Spinal cord (tissue), 10 donors: ENCODE measurements around the gene PFKP. TPM values are rescaled to one million over a fixed set of nuclear protein-coding genes. Genes with fewer than 3 reads are reported as not detected.

Experiments used
- DNase-seq, 6 donors: peaks; one replicate each; pipeline versions ENCODE4 v3.0.0 to v3.0.0-alpha.2; 2013 to 2015; ENCODE audit warnings: low spot score in 6 of 6, low read depth in 4 of 6
- H3K27ac ChIP-seq: one replicate; pipeline ENCODE4 v1.5.1; 2013; ENCODE audit warnings: low read depth, low read length, control low read depth
- H3K27me3 ChIP-seq: one replicate; pipeline ENCODE4 v1.6.1; 2013; ENCODE audit warnings: low read length; ENCODE audit not compliant: control insufficient read depth, insufficient read depth
- H3K36me3 ChIP-seq: one replicate; pipeline ENCODE4 v1.6.1; 2013; ENCODE audit warnings: low read length; ENCODE audit not compliant: control insufficient read depth, insufficient read depth
- H3K4me1 ChIP-seq: one replicate; pipeline ENCODE4 v1.6.1; 2013; ENCODE audit warnings: low read length; ENCODE audit not compliant: control insufficient read depth, insufficient read depth
- H3K4me3 ChIP-seq: one replicate; pipeline ENCODE4 v1.5.1; 2013; ENCODE audit warnings: low read depth, low read length, control low read depth
- H3K9me3 ChIP-seq: one replicate; pipeline ENCODE4 v1.6.1; 2013; ENCODE audit warnings: low read length; ENCODE audit not compliant: control insufficient read depth, insufficient read depth
- WGBS: methylation state at CpG from one replicate; pipeline ENCODE4 v1.1.5; 2013; ENCODE audit warnings: missing lambda C conversion rate; ENCODE audit not compliant: insufficient coverage; 5-methylcytosine and 5-hydroxymethylcytosine counted together
- polyA plus RNA-seq, 2 donors: library from polyadenylated mRNA; unstranded; fragments of 120-200 nt; gene quantifications; one replicate each; pipeline ENCODE4 v1.2.1, GENCODE V29; 2013; ENCODE audit not compliant: insufficient read length in 2 of 2
- total RNA-seq, 2 donors: library from RNA; depleted of rRNA in 1 of 2; stranded (reverse); fragments of 120-200 nt in 1 of 2; fragments of >200 nt in 1 of 2; gene quantifications; one replicate each; pipeline versions ENCODE4 v1.2.3 to v1.2.4, GENCODE V29; 2013 to 2014
- donor health status: healthy.

Gene PFKP
- total and polyA plus RNA-seq, 4 donors, result 76.4 to 178 (median 138) TPM

- peaks cover 18% of the 10 kb centered on the region for H3K4me1 ChIP-seq
- no peaks in the 10 kb centered on the region for H3K9me3 ChIP-seq
- no peak overlapping the region for H3K27ac ChIP-seq
- 100% methylated on average over 4 of the region's 5 CpGs for WGBS
- no peak overlapping the region for H3K4me3 ChIP-seq
- H3K27me3 ChIP-seq, result no peaks in the 10 kb centered on the region
- no peak for DNase-seq
- no peaks in the 10 kb centered on the region for H3K36me3 ChIP-seq
Measured at GRCh38 chr10:3093996-3094395, 26.6 kb downstream of the PFKP start.

DNA sequence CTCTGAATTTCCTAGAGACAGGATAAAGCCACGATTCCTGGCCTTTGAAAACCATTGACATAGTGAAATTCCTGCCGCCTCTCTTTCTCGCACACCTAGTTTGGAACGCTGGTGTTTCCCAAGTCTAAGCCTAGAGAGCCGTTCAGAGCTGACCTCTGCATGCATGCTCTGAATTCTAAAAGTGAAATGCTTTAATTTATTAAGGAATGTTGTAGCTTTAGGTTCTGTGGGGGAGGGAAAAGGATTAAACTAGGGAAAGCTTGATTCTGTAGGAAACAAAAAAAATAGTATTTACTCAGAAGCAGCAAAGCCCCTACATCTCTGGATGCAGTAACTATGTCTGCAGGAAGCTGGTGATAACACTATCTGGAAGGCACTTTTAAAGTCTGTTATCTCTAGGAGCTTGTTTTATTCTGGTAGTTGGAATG, 27.3 kb downstream of the PFKP start:
- H3K27me3 ChIP-seq, result no peaks in the 10 kb centered on the region
- no peak overlapping the region for H3K4me3 ChIP-seq
- H3K27ac ChIP-seq, result peak overlapping the region; percentile 66
- H3K9me3 ChIP-seq, result no peaks in the 10 kb centered on the region
- no peak for DNase-seq
- peaks cover 18% of the 10 kb centered on the region for H3K4me1 ChIP-seq
- peaks cover 5% of the 10 kb centered on the region for H3K36me3 ChIP-seq
- 69% methylated on average over 5 of the region's 5 CpGs for WGBS

- peak overlapping the region; percentile 66 for H3K27ac ChIP-seq
- peaks cover 14% of the 10 kb centered on the region for H3K36me3 ChIP-seq
- WGBS, result 68% methylated on average over 14 of the region's 17 CpGs
- no peaks in the 10 kb centered on the region for H3K9me3 ChIP-seq
- peaks cover 12% of the 10 kb centered on the region for H3K4me1 ChIP-seq
- no peaks in the 10 kb centered on the region for H3K27me3 ChIP-seq
- H3K4me3 ChIP-seq, result no peak overlapping the region
- DNase-seq, result peak in 1 of 6 donors; percentile 69
Measured at GRCh38 chr10:3095373-3096139, 28.2 kb downstream of the PFKP start.

GRCh38 chr10:3096149-3096548, 28.8 kb downstream of the PFKP start:
- WGBS, result 76% methylated on average over 10 of the region's 16 CpGs
- peak overlapping the region; percentile 66 for H3K27ac ChIP-seq
- peaks cover 18% of the 10 kb centered on the region for H3K36me3 ChIP-seq
- no peaks in the 10 kb centered on the region for H3K9me3 ChIP-seq
- no peak overlapping the region for H3K4me3 ChIP-seq
- no peaks in the 10 kb centered on the region for H3K27me3 ChIP-seq
- no peak for DNase-seq
- peaks cover 7% of the 10 kb centered on the region for H3K4me1 ChIP-seq

DNA sequence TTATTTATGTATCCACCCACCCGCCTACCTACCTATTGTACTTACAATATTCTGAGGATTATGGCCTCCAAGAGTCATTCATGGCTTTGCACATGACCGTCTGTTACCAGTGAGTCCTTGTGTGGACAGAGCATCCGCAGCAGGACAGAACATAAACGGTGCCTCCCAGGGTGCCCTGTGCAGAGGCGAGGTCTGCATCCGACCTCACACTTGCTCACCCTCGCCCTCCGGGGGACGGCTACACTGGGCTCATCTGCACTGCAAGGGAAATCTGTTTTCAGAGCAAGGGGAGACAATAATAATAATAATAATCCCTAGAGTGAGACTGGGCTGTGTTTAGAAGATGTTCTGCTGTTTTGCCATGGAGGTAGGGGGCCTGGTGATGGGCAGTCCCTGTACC, 29.8 kb downstream of the PFKP start:
- Histone ChIP-seq H3K4me3 (no peak overlapping the region), H3K36me3 (peaks cover 26% of the 10 kb centered on the region), H3K9me3 (no peaks in the 10 kb centered on the region), H3K4me1 (peaks cover 6% of the 10 kb centered on the region), H3K27me3 (no peaks in the 10 kb centered on the region), H3K27ac (no peak overlapping the region)
- WGBS, result 79% methylated on average over 6 of the region's 9 CpGs
- no peak for DNase-seq

- no peak overlapping the region for H3K27ac ChIP-seq
- H3K4me3 ChIP-seq, result no peak overlapping the region
- peaks cover 36% of the 10 kb centered on the region for H3K36me3 ChIP-seq
- 79% methylated on average over 8 of the region's 11 CpGs for WGBS
- H3K9me3 ChIP-seq, result no peaks in the 10 kb centered on the region
- no peak for DNase-seq
- no peaks in the 10 kb centered on the region for H3K27me3 ChIP-seq
- H3K4me1 ChIP-seq, result peaks cover 17% of the 10 kb centered on the region
Measured at GRCh38 chr10:3098689-3099088, 31.3 kb downstream of the PFKP start.

DNA sequence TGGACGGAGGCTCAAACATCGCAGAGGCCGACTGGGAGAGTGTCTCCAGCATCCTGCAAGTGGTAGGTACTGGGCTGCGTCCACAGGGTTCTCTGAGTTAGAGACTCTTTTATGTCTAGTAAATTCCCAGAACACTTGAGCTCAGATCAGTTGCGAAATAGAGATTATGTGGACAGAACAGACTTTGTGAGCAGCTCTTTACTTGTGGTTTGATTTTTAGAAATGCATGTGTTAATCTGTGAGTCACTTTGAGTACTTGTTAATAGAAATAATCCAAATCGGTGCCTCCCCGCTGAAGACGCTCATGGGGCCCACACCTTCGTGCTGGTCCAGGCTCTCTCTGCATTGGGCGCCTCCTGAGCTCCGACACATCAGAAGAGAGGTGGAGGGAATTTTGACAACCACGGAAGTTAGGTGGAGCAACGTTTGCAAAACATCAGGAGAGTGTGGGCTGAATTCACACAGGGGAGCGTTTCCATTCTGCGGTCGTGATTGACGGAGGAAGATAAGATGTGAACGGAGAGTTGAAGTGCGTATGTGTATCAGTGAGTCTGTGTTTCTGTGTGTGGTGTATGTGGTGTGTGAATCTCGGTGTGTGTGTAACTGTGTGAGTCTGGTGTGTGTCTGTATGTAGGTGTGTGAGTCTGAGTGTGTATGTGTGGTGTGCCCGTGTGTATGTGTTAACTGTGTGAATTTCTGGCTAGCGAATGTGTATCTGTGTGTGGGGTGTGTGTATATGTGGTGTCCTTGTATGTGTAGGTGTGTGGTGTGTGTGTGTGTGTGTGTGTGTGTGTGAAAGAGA, 32.1 kb downstream of the PFKP start:
- Histone ChIP-seq H3K4me3 (no peak overlapping the region), H3K27ac (no peak overlapping the region), H3K4me1 (peaks cover 21% of the 10 kb centered on the region), H3K9me3 (no peaks in the 10 kb centered on the region), H3K27me3 (no peaks in the 10 kb centered on the region), H3K36me3 (peaks cover 43% of the 10 kb centered on the region)
- no peak for DNase-seq
- 91% methylated on average over 19 of the region's 22 CpGs for WGBS

DNA sequence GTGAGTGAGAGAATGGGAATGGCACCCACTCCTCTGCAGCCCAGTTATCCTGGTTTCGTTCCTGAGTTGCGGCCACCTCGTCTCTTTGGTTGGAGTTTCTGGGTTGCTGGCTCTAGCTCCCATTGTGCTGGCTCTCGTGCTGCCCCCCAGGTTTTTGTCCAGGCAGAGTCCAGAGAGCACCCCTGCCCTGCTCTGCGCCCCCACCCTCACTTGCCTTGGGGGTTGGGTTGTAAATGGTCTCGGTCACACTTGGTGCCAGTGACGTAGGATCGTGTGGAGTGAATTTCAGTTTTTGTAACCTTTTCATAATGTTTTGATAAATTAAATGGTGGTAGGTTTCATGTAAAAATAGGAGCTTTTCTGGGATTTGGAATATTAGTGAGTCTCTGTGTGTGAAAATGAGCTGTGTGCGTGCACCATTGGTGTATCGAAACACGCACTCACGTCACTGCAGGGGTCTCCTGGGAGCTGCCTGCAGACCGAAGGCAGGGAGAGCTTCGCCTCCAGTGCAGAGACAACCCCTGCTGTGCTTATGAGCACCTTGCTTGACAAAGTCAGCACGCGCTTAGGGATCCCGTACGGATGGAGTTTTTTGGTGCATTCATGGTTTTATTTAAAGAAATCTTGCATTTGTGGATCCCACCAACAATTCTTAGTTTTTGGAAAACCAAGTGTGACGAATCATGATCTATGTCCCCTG, 32.9 kb downstream of the PFKP start:
- no peak overlapping the region for H3K27ac ChIP-seq
- H3K9me3 ChIP-seq, result no peaks in the 10 kb centered on the region
- 86% methylated on average over 17 of the region's 19 CpGs for WGBS
- peaks cover 23% of the 10 kb centered on the region for H3K4me1 ChIP-seq
- H3K36me3 ChIP-seq, result peaks cover 50% of the 10 kb centered on the region
- no peak overlapping the region for H3K4me3 ChIP-seq
- DNase-seq, result no peak
- no peaks in the 10 kb centered on the region for H3K27me3 ChIP-seq

- no peak for DNase-seq
- peaks cover 23% of the 10 kb centered on the region for H3K4me1 ChIP-seq
- peaks cover 57% of the 10 kb centered on the region for H3K36me3 ChIP-seq
- WGBS, result 92% methylated on average over 29 of the region's 31 CpGs
- no peak overlapping the region for H3K27ac ChIP-seq
- H3K27me3 ChIP-seq, result no peaks in the 10 kb centered on the region
- no peaks in the 10 kb centered on the region for H3K9me3 ChIP-seq
- H3K4me3 ChIP-seq, result no peak overlapping the region
Measured at GRCh38 chr10:3100856-3101640, 33.7 kb downstream of the PFKP start.
